NK-92 treated with Interleukin-12 subunit alpha and Interleukin-12 subunit beta, amount 100 ng/mL, for 24 hours (cell line): ENCODE data around the gene UGT1A3.

ENCODE experiments used
- DNase-seq: peaks from one replicate; lab custom pipeline; 2025; lab: John Stamatoyannopoulos, UW

Gene UGT1A3

DNA sequence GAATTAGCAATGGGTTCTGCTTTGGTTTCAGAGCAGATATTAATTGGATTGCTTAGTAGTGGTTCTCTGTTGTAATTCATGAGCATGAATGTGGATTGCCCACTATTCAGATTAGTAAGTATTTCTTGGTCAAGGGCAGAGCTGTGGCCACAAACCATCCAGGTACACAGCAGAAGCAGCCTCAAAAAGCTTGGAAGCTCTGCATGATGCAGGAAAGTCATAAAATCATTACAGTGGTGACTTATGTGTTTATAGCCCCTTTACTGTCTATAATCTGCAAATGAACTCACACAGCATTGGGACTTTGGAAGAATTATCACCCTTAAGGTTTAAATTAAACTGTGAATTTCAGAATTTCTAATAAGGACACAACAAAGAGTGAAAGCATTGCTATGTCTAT lies 29.3 kb downstream of the UGT1A3 start:
- no peak for DNase-seq

DNA sequence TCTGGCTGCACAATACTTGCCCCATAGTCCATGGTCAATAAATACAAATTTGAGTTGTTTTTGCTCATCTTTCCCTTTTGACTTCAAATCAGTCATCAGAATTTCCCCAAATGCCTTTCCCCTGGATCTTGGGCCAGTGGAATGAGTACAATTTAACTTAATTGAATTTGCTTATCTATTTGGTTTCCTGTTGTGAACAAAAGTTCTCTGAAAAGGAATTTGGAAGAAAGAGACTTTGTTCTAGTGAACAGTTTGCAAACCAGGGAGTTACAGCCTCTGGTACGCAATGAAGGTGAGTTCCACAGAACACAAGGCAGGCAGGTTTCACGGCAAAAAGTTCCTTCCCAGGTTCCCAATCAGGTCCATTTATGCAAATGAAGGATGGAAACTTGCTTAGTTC lies 30.0 kb downstream of the UGT1A3 start:
- DNase-seq, result no peak

DNA sequence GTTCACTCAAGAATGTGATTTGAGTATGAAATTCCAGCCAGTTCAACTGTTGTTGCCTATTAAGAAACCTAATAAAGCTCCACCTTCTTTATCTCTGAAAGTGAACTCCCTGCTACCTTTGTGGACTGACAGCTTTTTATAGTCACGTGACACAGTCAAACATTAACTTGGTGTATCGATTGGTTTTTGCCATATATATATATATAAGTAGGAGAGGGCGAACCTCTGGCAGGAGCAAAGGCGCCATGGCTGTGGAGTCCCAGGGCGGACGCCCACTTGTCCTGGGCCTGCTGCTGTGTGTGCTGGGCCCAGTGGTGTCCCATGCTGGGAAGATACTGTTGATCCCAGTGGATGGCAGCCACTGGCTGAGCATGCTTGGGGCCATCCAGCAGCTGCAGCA lies 31.2 kb downstream of the UGT1A3 start, which contains the start of gene UGT1A1:
Gene UGT1A1 (plus strand): TSS at position 228 of the 400 bp plus-strand sequence. CDS start 18 bp downstream, at position 246.
- no peak for DNase-seq

DNA sequence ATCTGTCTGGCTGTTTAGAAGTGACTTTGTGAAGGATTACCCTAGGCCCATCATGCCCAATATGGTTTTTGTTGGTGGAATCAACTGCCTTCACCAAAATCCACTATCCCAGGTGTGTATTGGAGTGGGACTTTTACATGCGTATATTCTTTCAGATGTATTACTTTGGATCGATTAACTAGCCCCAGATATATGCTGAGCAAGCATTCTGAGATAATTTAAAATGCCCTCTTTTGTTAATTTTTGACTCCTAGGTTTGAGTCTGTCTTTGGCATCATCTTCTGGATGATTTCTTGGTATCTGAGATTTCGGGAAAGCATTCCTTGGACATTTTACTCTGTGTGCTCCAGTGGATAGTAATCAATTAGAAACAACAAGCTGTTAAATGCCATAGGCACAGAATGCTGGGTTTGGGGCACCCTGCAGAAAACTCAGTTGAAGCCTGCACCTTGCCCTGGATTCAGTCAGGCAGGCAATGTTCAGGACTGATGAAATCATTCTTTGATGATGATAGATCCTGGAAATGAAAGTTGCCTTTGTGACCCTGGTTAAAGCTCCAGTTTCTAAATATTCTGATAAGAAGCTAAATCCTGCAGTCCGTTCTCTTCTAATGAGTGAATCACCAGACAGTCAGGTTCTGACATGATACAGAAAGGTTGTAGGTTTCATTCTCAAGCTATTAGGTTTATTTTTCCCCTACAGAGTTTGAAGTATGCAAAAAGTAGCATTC lies 32.4 kb downstream of the UGT1A3 start:
- no peak for DNase-seq

DNA sequence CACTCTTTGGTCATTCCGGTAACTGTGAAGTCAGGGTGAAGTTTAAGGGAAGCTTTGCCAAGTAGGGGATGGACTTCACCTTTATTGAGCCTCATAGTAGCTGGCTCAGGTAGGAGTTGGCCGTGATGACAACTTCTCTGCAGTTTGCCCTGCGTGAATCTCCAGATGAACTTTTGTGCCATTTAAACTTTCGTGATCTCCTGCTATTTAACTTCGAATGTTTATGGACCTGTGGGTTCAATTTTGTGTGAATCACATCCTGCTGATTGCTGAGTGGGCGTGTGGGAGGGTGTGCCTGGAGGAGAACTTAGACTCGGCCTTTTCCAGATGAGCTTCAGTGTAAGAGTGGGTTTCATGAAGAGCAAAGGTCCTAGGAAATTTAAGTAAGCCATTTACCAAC lies 35.4 kb downstream of the UGT1A3 start:
- no peak for DNase-seq

DNA sequence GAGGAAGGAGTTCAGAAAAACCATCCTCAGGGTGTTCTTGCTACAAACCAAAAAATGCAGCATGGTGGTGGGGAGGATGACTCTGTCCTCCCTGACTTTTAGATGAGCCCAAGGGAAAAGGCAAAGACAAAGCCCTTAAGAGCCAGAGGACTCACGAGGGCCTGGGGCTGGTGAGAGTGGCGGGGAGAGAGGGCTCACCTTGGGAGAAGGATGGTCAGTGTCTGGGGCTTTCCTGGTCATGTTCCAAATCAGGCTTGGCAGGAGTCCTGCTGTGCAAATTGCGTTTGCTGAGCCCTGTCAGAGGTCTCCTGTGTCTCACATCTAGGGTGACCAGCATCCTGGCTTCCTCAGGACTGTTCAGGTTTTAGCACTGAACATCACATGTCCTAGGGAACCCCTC lies 35.9 kb downstream of the UGT1A3 start:
- no peak for DNase-seq

DNA sequence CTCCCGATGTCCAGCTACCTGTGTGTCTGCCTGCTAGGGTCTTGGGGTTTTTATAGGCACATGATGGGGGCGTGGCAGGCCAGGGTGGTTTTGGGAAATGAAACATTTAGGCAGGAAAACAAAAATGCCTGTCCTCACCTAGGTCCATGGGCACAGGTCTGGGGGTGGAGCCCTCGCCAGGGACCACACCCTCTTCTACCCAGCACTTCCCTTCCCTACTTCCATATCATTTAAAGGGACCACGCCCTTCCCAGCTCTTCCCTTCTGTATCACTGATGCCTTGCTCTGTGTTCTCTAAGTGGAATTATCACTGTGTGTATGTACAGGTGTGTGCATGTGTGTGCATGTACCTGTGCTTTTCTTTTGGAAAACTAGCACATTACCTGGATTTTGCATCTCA lies 37.6 kb downstream of the UGT1A3 start:
- DNase-seq, result no peak

DNA sequence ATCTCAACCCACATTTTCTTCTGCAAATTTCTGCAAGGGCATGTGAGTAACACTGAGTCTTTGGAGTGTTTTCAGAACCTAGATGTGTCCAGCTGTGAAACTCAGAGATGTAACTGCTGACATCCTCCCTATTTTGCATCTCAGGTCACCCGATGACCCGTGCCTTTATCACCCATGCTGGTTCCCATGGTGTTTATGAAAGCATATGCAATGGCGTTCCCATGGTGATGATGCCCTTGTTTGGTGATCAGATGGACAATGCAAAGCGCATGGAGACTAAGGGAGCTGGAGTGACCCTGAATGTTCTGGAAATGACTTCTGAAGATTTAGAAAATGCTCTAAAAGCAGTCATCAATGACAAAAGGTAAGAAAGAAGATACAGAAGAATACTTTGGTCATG lies 39.2 kb downstream of the UGT1A3 start:
- no peak for DNase-seq

DNA sequence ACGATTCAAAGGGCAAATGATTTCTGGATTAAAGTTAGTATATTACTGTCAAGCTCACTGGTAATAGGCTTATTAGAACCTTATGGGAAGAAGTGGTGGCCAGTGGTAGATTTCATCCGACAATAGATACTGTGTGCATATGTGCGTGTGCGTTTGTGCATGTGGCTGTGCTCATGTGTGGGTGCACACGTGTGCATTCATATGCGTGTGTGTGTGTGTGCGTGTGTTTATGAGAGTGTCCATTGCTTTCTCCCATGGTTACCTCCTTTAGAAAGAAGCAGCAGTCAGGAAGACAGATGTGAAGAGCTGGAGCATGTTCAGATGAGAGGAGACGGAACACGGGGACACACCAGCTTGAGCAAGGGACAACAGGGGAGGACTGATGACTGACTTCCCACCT lies 40.4 kb downstream of the UGT1A3 start:
- no peak for DNase-seq

DNA sequence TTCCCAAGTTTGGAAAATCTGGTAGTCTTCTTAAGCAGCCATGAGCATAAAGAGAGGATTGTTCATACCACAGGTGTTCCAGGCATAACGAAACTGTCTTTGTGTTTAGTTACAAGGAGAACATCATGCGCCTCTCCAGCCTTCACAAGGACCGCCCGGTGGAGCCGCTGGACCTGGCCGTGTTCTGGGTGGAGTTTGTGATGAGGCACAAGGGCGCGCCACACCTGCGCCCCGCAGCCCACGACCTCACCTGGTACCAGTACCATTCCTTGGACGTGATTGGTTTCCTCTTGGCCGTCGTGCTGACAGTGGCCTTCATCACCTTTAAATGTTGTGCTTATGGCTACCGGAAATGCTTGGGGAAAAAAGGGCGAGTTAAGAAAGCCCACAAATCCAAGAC lies 43.3 kb downstream of the UGT1A3 start:
- DNase-seq, result no peak

DNA sequence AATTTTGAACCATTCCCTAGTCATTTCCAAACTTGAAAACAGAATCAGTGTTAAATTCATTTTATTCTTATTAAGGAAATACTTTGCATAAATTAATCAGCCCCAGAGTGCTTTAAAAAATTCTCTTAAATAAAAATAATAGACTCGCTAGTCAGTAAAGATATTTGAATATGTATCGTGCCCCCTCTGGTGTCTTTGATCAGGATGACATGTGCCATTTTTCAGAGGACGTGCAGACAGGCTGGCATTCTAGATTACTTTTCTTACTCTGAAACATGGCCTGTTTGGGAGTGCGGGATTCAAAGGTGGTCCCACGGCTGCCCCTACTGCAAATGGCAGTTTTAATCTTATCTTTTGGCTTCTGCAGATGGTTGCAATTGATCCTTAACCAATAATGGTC lies 43.7 kb downstream of the UGT1A3 start:
- DNase-seq, result no peak

DNA sequence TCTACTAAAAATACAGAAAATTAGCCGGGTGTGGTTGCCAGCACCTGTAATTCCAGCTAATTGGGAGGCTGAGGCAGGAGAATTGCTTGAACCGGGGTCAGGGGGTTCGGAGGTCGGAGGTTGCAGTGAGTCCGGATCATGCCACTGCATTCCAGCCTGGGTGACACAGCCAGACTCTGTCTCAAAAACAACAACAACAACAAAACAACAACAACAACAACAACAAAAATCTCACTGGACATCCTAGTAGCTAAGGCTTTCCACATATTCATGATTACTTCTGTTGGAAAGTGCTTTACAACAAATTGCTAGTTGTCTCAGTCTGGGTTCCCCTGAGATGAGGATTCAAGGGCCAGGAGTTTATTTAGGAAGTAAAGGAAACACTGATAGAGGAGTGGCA lies 45.0 kb downstream of the UGT1A3 start:
- no peak for DNase-seq

DNA sequence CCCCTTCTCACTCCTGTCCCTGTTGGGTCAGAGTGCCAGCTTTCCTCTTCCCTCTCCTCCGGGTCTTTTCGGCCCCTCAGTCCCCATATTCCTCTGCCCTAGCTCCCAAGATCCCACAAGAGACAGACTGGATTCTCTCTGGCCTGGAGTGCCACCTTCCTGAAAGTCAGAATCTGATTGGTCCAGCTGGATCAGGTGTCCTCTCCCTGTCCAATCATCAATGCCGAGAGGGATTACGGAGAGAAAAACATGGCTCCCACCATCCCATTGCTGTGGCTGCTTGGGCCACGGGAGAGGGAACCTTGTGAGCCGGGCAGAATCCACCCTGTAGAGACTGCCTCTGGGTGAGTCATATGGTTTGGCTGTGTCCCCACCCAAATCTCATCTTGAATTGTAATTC lies 46.6 kb downstream of the UGT1A3 start:
- no peak for DNase-seq

DNA sequence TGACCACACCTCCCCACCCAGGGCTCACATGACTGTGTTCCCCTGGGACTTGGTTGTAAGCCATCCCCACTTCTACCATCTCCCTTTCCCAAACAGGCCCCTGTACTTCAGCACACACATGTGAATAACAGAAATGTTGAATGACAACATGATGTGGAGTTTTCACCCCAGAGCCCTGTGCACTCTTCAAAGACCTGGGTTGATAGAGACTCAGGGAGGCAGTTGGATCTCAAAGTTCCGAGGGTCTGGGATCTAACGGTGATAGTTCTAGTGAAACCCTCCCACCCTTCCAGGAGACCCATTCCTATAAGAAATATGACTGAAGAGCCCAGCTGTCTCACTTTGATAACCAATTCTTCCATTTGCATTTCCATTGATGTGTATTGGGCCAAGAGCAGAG lies 49.2 kb downstream of the UGT1A3 start, which contains the start of gene MROH2A:
Gene MROH2A (plus strand): TSS at position 301 of the 400 bp plus-strand sequence. CDS start 1,029 bp downstream, outside the sequence.
- DNase-seq, result no peak

DNA sequence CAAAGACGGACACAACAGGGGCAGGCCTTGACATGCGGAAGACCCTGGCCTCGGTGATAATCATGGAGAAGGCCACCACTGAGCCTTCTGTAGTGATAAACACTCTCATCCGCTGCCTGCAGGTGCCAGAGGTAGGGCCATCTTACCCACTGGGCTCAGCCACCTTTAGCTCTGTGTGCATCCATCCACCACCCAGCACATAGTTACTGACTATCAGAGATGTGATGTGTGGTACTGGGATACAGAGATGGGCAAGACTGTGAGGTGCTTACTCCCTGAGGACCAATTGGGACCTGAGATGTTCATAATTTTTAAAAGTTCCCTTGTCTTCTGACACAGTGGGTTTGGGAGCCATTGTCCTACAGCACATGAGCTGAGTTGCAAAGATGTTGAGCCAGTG lies 50.9 kb downstream of the UGT1A3 start:
- no peak for DNase-seq

DNA sequence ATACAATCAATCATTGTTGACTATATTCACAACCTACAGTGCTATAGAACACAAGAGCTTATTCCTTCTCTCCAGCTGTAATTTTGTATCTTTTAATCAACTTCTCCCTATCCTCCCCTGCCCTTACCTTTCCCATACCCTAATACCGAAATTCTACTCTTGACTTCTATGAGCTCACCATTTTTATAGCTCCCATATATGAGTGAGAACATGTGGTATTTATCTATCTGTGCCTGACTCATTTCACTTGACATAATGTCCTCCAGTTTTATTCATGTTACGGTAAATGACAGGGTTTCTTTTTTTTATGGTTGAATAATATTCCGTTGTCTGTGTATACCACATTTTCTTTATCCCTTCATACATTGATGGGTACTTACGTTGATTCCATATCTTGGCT lies 51.9 kb downstream of the UGT1A3 start:
- DNase-seq, result no peak

DNA sequence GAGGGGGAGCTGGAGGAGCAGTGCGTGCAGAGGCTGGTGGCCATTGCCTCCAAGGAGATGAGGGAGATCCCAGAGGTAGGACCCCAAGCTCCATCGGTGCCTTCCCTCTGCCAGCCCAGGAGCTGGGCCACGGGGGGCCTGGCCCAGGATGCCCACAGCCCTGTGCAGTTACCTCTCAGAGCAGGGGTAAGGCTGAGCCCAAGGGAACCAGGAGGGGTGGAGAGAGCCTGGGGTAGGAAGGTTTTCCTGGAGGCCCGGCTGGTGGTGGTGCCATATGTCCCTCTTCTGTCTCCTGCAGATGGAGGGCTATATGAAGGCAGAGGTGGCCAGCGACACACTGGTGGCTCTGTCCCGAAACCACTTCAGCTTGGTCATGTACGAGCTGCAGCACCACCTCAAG lies 60.7 kb downstream of the UGT1A3 start:
- no peak for DNase-seq

DNA sequence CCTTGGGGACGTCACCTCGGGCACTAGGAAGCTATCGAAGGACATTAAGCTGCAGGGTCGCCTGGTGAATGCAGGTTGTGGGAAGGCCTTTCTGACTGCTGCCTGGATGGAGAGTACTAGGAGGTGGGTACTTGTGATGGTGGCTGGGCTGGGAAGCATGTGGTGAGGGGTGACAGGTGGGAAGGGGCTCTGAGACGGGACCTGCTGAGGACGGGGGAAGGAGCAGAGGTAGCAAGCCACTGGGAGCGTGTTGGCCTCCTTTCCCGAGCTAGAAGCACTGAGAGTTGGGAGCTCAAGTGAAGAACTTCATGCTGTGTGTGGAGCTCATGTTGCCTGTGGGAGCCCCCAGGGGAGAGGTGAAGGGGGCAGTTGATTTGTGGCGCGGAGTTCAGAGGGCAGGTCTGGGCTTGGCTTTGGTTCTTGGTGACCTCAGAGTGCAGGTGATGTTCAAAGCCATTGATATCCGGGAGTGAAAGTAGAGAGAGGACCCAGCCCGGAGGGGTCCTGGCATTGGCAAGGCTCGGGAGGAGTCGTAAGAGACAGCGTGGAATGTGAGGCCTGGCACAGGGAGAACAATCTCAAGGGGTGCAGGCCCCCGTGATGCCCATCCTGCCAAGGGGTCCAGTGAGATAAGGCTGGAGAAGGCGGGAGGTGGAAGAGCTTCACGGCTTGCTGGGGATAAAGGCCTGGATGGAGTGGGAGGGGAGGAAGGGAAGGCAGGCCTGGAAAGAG lies 62.5 kb downstream of the UGT1A3 start:
- no peak for DNase-seq

DNA sequence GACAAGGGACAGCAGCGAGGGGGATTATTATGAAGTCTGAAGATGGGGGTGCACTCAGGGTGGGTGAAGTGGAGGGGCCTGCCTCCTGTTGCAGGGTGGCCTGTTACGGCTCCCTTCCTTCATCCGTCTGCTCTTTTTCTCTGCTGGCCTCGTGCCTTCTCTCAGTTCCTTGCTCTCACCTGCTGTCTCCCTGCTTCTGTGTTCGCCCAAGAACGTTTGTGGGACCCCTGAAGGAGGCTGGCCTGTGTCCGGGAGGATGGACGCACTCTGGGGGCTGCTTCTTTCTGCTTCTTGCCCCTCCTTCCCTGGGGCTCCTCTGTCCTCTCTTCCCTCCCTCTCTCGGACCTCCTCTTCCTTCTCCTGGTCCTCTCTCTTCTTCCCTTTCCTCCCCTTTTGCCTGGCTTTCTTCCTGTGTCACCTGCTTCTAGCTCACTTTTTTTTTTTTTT lies 63.1 kb downstream of the UGT1A3 start:
- no peak for DNase-seq

DNA sequence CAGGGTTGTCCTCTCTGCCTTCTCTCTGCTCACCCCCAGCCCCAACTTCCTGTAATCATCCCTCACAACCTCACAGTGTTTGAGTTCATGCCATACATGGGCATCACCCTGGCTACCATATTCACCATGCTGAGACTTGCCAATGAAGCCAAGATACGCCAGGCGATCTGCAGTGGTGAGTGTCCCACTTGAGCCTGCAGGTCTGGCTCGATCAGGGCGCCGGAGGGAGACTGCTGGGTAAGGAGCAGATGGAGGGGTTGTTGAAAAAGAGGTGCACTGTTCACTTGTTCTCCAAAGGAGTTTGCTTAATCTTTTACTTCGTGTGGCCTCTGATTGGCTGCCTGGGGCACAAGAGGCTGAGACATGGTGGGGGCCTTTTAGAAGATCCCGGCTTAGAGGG lies 63.9 kb downstream of the UGT1A3 start:
- no peak for DNase-seq

DNA sequence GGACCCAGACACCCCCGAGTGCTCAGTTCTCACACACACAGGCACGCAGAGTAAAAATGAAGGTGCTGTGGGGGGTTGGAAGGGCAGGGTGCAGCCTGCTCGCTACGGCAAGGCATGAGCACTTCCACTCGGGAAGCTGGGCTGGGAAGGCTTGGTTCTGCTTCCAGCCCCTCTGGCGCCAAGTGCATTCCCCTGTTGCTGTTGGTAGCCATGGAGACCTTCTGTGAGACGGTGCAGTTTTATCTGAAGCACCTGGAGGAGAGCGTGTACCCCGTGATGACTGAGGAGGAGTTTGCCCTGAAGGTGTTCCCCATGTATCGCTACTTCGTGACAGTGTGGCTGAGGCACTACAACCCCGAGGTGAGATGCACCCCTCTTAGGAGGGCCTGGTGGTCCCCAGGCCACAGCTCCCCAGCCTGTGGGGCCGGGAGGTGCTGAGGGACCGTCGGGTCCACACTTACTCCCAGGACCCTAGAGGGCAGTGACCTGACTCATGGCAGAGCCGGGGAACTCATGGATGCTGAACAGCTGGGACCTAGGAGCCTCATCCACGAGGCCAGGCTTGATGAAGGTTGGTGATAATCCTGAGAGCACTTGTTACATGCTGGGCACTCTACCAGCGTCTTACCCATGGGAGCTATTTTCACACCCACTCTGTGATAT lies 64.8 kb downstream of the UGT1A3 start:
- DNase-seq, result no peak

DNA sequence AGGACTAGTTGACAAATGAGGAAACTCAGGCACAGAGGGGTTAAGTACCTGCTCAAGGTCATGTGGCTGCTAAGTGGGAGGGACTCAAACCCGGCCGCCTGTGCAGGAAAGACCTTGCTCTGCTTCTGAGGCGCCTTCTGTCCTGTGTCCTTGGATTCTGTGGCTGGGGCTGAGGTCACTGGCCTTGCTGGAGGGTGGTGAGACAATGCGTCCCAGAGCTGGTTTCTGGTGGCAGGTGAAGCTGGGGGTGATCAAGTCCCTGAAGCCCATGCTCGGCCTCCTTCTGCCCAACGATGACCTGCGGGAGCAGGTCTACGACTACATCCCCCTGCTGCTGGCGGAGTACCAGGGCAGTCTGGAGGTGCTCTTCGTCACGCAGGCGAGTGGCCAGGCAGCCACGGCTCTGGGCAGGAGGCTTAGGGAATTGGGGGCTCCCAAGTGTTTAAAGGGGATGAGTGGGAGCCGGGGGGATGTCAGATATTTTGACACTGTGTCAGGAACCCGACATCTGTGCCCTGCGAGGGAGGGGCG lies 65.4 kb downstream of the UGT1A3 start:
- no peak for DNase-seq

DNA sequence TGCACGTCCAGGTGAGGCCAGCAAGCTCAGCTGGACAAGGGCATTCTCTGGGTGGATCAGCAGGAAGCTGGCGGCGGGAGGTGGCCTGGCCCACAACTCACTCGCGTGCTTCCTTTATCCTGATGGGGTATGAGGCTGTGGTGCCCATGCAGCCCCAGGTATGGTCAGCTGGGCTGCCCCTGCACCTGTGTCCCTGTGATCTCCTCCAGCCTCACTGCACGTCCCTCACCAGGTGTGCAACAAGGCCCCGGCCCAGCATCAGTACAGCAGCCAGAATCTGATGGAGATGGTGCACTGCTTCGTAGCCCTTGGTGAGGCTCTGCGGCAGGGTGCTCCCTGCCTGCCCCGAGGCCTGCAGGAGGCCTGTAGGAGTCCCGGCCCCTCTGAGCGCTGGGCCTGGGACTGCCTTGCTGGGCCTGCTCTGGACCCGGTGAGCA lies 66.9 kb downstream of the UGT1A3 start:
- no peak for DNase-seq
